Limb (tissue), 2 donors: ENCODE data around the gene IPO13.
A peak's percentile ranks its signal among the peaks of the same experiment; 100 is the strongest.

Experiments used
- DNase-seq, 2 donors: peaks; one replicate each; pipeline ENCODE4 v3.0.0-alpha.2; 2016; ENCODE audit errors: extremely low spot score in 2 of 2

IPO13 gene

GRCh38 chr1:43946236-43947060 lies at the start of gene IPO13:
Gene IPO13, plus strand, starts transcription at chr1:43946950. Its CDS starts 651 bp downstream, at chr1:43947601.
- DNase-seq, result peak; percentile 95 to 98

- no peak for DNase-seq
Measured at GRCh38 chr1:43898981-43899380, 47.8 kb upstream of the IPO13 start.

- DNase-seq, result no peak
Measured at GRCh38 chr1:43900386-43900785, 46.4 kb upstream of the IPO13 start.

GRCh38 chr1:43901196-43901961 lies 45.4 kb upstream of the IPO13 start:
- no peak for DNase-seq

GRCh38 chr1:43902058-43902831 lies 44.5 kb upstream of the IPO13 start:
- DNase-seq, result no peak

- DNase-seq, result no peak
Measured at GRCh38 chr1:43904660-43905551, 41.8 kb upstream of the IPO13 start.

- no peak for DNase-seq
Measured at GRCh38 chr1:43908226-43908625, 38.5 kb upstream of the IPO13 start.

- DNase-seq, result no peak
Measured at GRCh38 chr1:43908858-43909257, 37.9 kb upstream of the IPO13 start.

GRCh38 chr1:43910343-43910742 lies 36.4 kb upstream of the IPO13 start:
- DNase-seq, result no peak

- DNase-seq, result no peak
Measured at GRCh38 chr1:43912607-43913006, 34.1 kb upstream of the IPO13 start.

GRCh38 chr1:43913051-43913501 lies 33.7 kb upstream of the IPO13 start:
- DNase-seq, result no peak

GRCh38 chr1:43913666-43914360 lies 32.9 kb upstream of the IPO13 start:
- DNase-seq, result no peak

GRCh38 chr1:43914576-43915525 lies 31.9 kb upstream of the IPO13 start:
- no peak for DNase-seq

GRCh38 chr1:43919906-43920305 lies 26.8 kb upstream of the IPO13 start:
- DNase-seq, result no peak

GRCh38 chr1:43921022-43921421 lies 25.7 kb upstream of the IPO13 start:
- no peak for DNase-seq

- no peak for DNase-seq
Measured at GRCh38 chr1:43924516-43924915, 22.2 kb upstream of the IPO13 start.

- no peak for DNase-seq
Measured at GRCh38 chr1:43925846-43926245, 20.9 kb upstream of the IPO13 start.

- no peak for DNase-seq
Measured at GRCh38 chr1:43930168-43930948, 16.4 kb upstream of the IPO13 start.
